Spleen (tissue), 11 donors: ENCODE measurements around the gene TIFAB. TPM values are rescaled to one million over a fixed set of nuclear protein-coding genes. Genes with fewer than 3 reads are reported as not detected.

Source experiments
- DNase-seq: peaks from one replicate; pipeline ENCODE4 v3.0.0-alpha.2; 2020
- H3K27ac ChIP-seq, 8 donors: fragments of 200-600 bp; sonication (generic) in 7 of 8; 1 replicate in 4 of 8; 2 replicates in 4 of 8; pipeline versions ENCODE4 v1.5.0 to v1.8.0; 2016 to 2021; ENCODE audit warnings: inconsistent platforms in 4 of 8, mild to moderate bottlenecking in 4 of 8, moderate library complexity in 1 of 8
- H3K27me3 ChIP-seq, 7 donors: fragments of 200-600 bp; sonication (generic) in 6 of 7; replicated peaks in 1 of 7; 1 replicate in 4 of 7; 2 replicates in 3 of 7; pipeline versions ENCODE4 v1.5.0 to v1.8.0; 2016 to 2021; ENCODE audit warnings: inconsistent platforms in 3 of 7, mild to moderate bottlenecking in 1 of 7
- H3K36me3 ChIP-seq, 6 donors: fragments of 200-600 bp; sonication (generic) in 5 of 6; 1 replicate in 4 of 6; 2 replicates in 2 of 6; pipeline versions ENCODE4 v1.5.0 to v1.8.0; 2016 to 2021; ENCODE audit warnings: inconsistent platforms in 2 of 6
- H3K4me1 ChIP-seq, 6 donors: fragments of 200-600 bp; sonication (generic) in 5 of 6; 1 replicate in 3 of 6; 2 replicates in 3 of 6; pipeline versions ENCODE4 v1.5.0 to v1.8.0; 2016 to 2021; ENCODE audit warnings: inconsistent platforms in 3 of 6
- H3K4me3 ChIP-seq, 8 donors: fragments of 200-600 bp; sonication (generic) in 7 of 8; 1 replicate in 4 of 8; 2 replicates in 4 of 8; pipeline versions ENCODE4 v1.5.0 to v1.8.0; 2016 to 2021; ENCODE audit warnings: inconsistent platforms in 4 of 8, mild to moderate bottlenecking in 4 of 8, moderate library complexity in 2 of 8
- H3K9me3 ChIP-seq, 8 donors: fragments of 200-600 bp; sonication (generic) in 7 of 8; 1 replicate in 4 of 8; 2 replicates in 4 of 8; pipeline versions ENCODE4 v1.5.0 to v1.8.0; 2016 to 2021; ENCODE audit warnings: inconsistent platforms in 4 of 8
- CTCF ChIP-seq, 11 experiments: fragments of 200-600 bp in 7 of 11; fragments of 450-650 bp in 4 of 11; sonication (generic) in 4 of 11; IDR thresholded peaks in 8 of 11; conservative IDR thresholded peaks in 3 of 11; 1 replicate in 7 of 11; 2 replicates in 4 of 11; pipeline versions ENCODE4 v1.4.0 to v1.8.0; 2016 to 2021; ENCODE audit warnings: antibody characterized with exemption in 11 of 11, inconsistent platforms in 4 of 11, mild to moderate bottlenecking in 1 of 11
- POLR2A ChIP-seq, 3 donors: fragments of 450-650 bp; IDR thresholded peaks; one replicate each; pipeline ENCODE4 v1.5.1; 2017; ENCODE audit warnings: antibody characterized with exemption in 3 of 3, mild to moderate bottlenecking in 1 of 3
- POLR2AphosphoS5 ChIP-seq, 3 donors: sonication (generic); formaldehyde crosslinking; IDR thresholded peaks; one replicate each; pipeline ENCODE4 v1.5.1; 2017; ENCODE audit warnings: antibody characterized with exemption in 3 of 3
- WGBS, 5 donors: extraction: QIAGEN DNeasy Blood & Tissue Kit in 3 of 5; methylation state at CpG; one replicate each; pipeline versions ENCODE4 v1.1.5 to v1.1.7; 2013 to 2018; 5-methylcytosine and 5-hydroxymethylcytosine counted together
- intact Hi-C: fragments of 100-400 bp; cut with DNase I; formaldehyde crosslinking; loops from one replicate; pipeline ENCODE4 v1.15.0; 2023; ENCODE audit warnings: low total_unique reads
- polyA plus RNA-seq, 3 donors: library from polyadenylated mRNA; stranded (reverse); fragments of 200-250 nt; gene quantifications; one replicate each; pipeline ENCODE4 v1.2.1, GENCODE V29; 2013
- total RNA-seq, 7 donors: library from RNA; depleted of rRNA in 3 of 7; stranded (reverse); fragments of >200 nt in 3 of 7; fragmentation: NEBNext Ultra II Directional in 4 of 7; extraction: Animal tissue kit (Norgen Biotek cat#: 25700) in 4 of 7; gene quantifications; one replicate each; pipeline versions ENCODE4 v1.1.0 to v1.2.1, GENCODE V29; 2016 to 2021
- donor health status: healthy with polysubstance abuse.
- donor health status: DM: no; HTN: no; CAD: no; lungs with moderate emphysema.
- donor health status: DM: no; HTN: no; CAD: no.
- donor health status: Bipolar disorder and iron deficiency.
- donor health status: healthy.
- donor health status: DM: no; HTN: no; CAD: no.
- donor health status: DM: yes; HTN: yes; CAD: no.

TIFAB gene
- total and polyA plus RNA-seq, 10 donors: 0.37 to 4.0 (median 1.1) TPM

DNA sequence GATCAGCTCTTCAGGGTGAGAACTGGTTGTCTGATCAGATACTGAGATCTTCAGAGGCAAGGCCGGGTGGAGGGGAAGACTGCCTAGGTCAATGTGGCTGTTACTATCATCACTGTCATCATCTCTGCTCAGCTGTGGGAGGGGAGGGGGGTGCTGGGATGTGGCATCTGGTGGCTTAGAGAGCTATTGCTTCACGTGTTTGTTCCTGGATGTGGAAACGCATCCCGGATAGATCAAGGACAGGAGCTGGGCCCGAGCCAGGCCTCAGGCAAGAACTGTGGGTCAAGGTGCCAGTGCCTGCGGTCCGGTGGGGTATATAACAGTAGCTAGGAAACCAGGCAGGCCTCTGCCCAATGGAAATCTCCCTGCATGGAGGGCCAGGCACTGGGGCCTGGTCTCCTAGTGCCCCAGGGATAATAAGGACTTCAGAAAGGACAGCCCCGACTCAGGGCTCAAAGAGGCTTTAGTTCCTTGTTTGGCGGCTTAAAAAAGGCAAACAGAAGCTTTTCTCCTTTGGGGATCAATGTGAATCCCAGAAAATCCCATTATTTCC is 30.3 kb upstream of the TIFAB start:
- Histone ChIP-seq H3K27ac (no peak overlapping the region), H3K4me3 (no peak overlapping the region), H3K36me3 (no peaks in the 10 kb centered on the region), H3K27me3 (peaks cover 0 to 55% (median 6%) of the 10 kb centered on the region in 7 donors), H3K4me1 (peaks cover 0 to 6% (median 0%) of the 10 kb centered on the region in 6 donors), H3K9me3 (no peaks in the 10 kb centered on the region)
- TF ChIP-seq POLR2A (IDR thresholded peaks at IDR 0.05) (no peak), POLR2AphosphoS5 (IDR thresholded peaks at IDR 0.05) (no peak), CTCF (IDR thresholded peaks at IDR 0.05 in 8 of 11, conservative IDR thresholded peaks at IDR 0.05 in 3 of 11) (no peak)
- intact Hi-C loops: no loop called here
- 41 to 74% (median 52%) methylated on average over 9 of the region's 9 CpGs for WGBS, 5 donors
- no peak for DNase-seq

DNA sequence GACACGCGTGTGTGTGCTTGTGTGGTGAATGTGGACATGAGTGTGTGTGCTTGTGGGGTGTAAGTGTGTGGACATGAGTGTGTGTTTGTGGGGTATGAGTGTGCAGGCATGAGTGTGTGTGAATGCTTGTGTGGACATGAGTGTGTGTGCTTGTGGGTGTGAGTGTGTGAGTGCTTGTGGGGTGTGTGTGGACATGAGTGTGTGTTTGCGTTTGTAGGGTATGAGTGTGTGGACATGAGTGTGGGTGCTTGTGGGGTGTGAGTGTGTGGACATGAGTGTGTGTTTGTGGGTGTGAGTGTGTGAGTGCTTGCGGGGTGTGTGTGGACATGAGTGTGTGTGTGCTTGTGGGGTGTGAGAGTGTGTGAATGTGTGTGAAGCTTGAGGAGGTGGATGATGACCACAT is 29.8 kb upstream of the TIFAB start:
- TF ChIP-seq CTCF (IDR thresholded peaks at IDR 0.05 in 8 of 11, conservative IDR thresholded peaks at IDR 0.05 in 3 of 11): no peak
- TF ChIP-seq POLR2AphosphoS5 (IDR thresholded peaks at IDR 0.05): no peak
- TF ChIP-seq POLR2A (IDR thresholded peaks at IDR 0.05): no peak
- no peaks in the 10 kb centered on the region for H3K36me3 ChIP-seq
- H3K27me3 ChIP-seq: peaks cover 0 to 55% (median under 1%) of the 10 kb centered on the region in 7 donors
- intact Hi-C loops: no loop called here
- no peak overlapping the region for H3K27ac ChIP-seq
- H3K9me3 ChIP-seq: no peaks in the 10 kb centered on the region
- 89 to 97% (median 94%) methylated on average over 4 of the region's 4 CpGs for WGBS, 5 donors
- no peak overlapping the region for H3K4me3 ChIP-seq
- peaks cover 0 to 6% (median 0%) of the 10 kb centered on the region in 6 donors for H3K4me1 ChIP-seq
- DNase-seq: no peak

DNA sequence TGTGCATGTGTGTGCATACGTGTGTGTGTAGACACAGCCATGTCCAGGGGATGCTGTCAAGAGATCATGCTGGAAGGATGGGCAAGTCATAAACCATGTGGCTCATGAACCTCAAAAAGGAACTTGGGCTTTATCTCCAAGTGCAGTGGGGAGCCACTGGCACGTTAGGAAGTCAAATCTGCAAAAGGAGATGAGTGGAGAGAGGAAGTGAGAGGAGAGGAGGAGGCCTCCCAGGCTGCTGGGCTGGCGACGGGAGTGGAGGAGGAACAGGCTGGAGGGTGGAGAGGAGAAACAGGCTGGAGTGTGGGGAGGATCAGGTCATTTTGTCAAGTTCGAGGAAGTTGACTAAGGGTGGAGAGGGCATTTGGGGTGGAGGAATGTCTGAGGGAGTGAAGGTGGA is 29.2 kb upstream of the TIFAB start:
- no peak overlapping the region for H3K4me3 ChIP-seq
- peaks cover 0 to 55% (median 0%) of the 10 kb centered on the region in 7 donors for H3K27me3 ChIP-seq
- TF ChIP-seq POLR2A (IDR thresholded peaks at IDR 0.05) (no peak), POLR2AphosphoS5 (IDR thresholded peaks at IDR 0.05) (no peak), CTCF (IDR thresholded peaks at IDR 0.05 in 8 of 11, conservative IDR thresholded peaks at IDR 0.05 in 3 of 11) (no peak)
- H3K27ac ChIP-seq: no peak overlapping the region
- no peak for DNase-seq
- peaks cover 0 to 6% (median 0%) of the 10 kb centered on the region in 6 donors for H3K4me1 ChIP-seq
- WGBS, 5 donors: 12 to 18% (median 17%) methylated on average over 5 of the region's 5 CpGs
- intact Hi-C loops: no loop called here
- H3K36me3 ChIP-seq: no peaks in the 10 kb centered on the region
- H3K9me3 ChIP-seq: no peaks in the 10 kb centered on the region

DNA sequence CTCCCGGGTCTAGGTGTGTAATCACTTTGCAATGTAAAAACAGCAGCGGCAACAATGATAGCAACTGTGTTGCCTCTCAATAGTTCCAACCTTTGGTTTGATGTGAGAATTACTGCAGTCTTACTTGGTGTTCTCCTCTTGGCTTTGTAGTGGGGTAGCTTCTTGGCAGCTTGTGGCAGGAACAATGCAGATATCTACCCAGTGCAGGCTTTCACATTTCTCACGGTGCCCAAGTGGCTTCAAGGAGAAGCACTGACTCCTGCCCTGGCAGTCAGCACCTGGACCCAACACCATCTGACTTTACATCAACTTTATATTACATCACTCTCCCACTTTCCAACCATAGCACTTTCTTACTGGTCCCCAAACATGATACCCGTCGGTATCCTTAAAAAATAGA is 28.4 kb upstream of the TIFAB start:
- no peak overlapping the region for H3K27ac ChIP-seq
- no peaks in the 10 kb centered on the region for H3K9me3 ChIP-seq
- TF ChIP-seq CTCF (IDR thresholded peaks at IDR 0.05 in 8 of 11, conservative IDR thresholded peaks at IDR 0.05 in 3 of 11): no peak
- TF ChIP-seq POLR2AphosphoS5 (IDR thresholded peaks at IDR 0.05): no peak
- TF ChIP-seq POLR2A (IDR thresholded peaks at IDR 0.05): no peak
- H3K4me1 ChIP-seq: peaks cover 0 to 6% (median 0%) of the 10 kb centered on the region in 6 donors
- WGBS, 5 donors: 75 to 95% (median 85%) methylated on average over 5 of the region's 5 CpGs
- H3K4me3 ChIP-seq: no peak overlapping the region
- peaks cover 0 to 49% (median 0%) of the 10 kb centered on the region in 7 donors for H3K27me3 ChIP-seq
- DNase-seq: no peak
- intact Hi-C loops: no loop called here
- no peaks in the 10 kb centered on the region for H3K36me3 ChIP-seq
